ENCODE results near the gene FSHR.

Gene FSHR

GRCh38 chr2:49153252-49153651 is 1.1 kb downstream of the FSHR start:
- Mint-ChIP-seq H3K9me3 (peaks cover 1% of the 10 kb centered on the region), H3K27me3 (no peaks in the 10 kb centered on the region), H3K4me3 (no peak overlapping the region), H3K4me1 (no peaks in the 10 kb centered on the region), H3K36me3 (no peaks in the 10 kb centered on the region), H3K27ac (no peak overlapping the region)
- DNase-seq = no peak
- CTCF ChIA-PET = no interaction called here

- no peaks in the 10 kb centered on the region for H3K27me3 Mint-ChIP-seq
- H3K36me3 Mint-ChIP-seq = no peaks in the 10 kb centered on the region
- CTCF ChIA-PET = no interaction called here
- DNase-seq = no peak
- H3K9me3 Mint-ChIP-seq = no peaks in the 10 kb centered on the region
- H3K4me3 Mint-ChIP-seq = no peak overlapping the region
- H3K4me1 Mint-ChIP-seq = no peaks in the 10 kb centered on the region
- no peak overlapping the region for H3K27ac Mint-ChIP-seq
These were observed 1.5 kb downstream of the FSHR start for GRCh38 chr2:49152824-49153223.

- H3K27ac Mint-ChIP-seq = no peak overlapping the region
- no peak overlapping the region for H3K4me3 Mint-ChIP-seq
- no peaks in the 10 kb centered on the region for H3K4me1 Mint-ChIP-seq
- no peak for DNase-seq
- CTCF ChIA-PET = no interaction called here
- H3K27me3 Mint-ChIP-seq = no peaks in the 10 kb centered on the region
- H3K36me3 Mint-ChIP-seq = no peaks in the 10 kb centered on the region
- no peaks in the 10 kb centered on the region for H3K9me3 Mint-ChIP-seq
These were observed 7.9 kb downstream of the FSHR start for GRCh38 chr2:49146401-49146800.

- H3K4me3 Mint-ChIP-seq = no peak overlapping the region
- H3K27ac Mint-ChIP-seq = no peak overlapping the region
- CTCF ChIA-PET = no interaction called here
- no peaks in the 10 kb centered on the region for H3K27me3 Mint-ChIP-seq
- no peaks in the 10 kb centered on the region for H3K36me3 Mint-ChIP-seq
- H3K4me1 Mint-ChIP-seq = no peaks in the 10 kb centered on the region
- peaks cover 11% of the 10 kb centered on the region for H3K9me3 Mint-ChIP-seq
- no peak for DNase-seq
These were observed 22.5 kb downstream of the FSHR start for GRCh38 chr2:49131801-49132200.

GRCh38 chr2:49129034-49129433 is 25.3 kb downstream of the FSHR start:
- CTCF ChIA-PET = no interaction called here
- no peaks in the 10 kb centered on the region for H3K4me1 Mint-ChIP-seq

GRCh38 chr2:49123600-49123999 is 30.7 kb downstream of the FSHR start:
- H3K36me3 Mint-ChIP-seq = no peaks in the 10 kb centered on the region
- DNase-seq = no peak
- no peaks in the 10 kb centered on the region for H3K27me3 Mint-ChIP-seq
- H3K4me3 Mint-ChIP-seq = no peak overlapping the region
- H3K27ac Mint-ChIP-seq = no peak overlapping the region
- no peaks in the 10 kb centered on the region for H3K9me3 Mint-ChIP-seq
- CTCF ChIA-PET = no interaction called here
- no peaks in the 10 kb centered on the region for H3K4me1 Mint-ChIP-seq

More at GRCh38 chr2:49129034-49129433, 25.3 kb downstream of the FSHR start:
- Mint-ChIP-seq H3K4me3 (no peak overlapping the region), H3K9me3 (peaks cover 8% of the 10 kb centered on the region), H3K36me3 (no peaks in the 10 kb centered on the region), H3K27ac (no peak overlapping the region), H3K27me3 (no peaks in the 10 kb centered on the region)
- DNase-seq = no peak

GRCh38 chr2:49122107-49122506 is 32.2 kb downstream of the FSHR start:
- H3K4me1 Mint-ChIP-seq = no peaks in the 10 kb centered on the region
- no peak overlapping the region for H3K27ac Mint-ChIP-seq
- no peak for DNase-seq
- CTCF ChIA-PET = no interaction called here
- no peaks in the 10 kb centered on the region for H3K36me3 Mint-ChIP-seq
- no peaks in the 10 kb centered on the region for H3K9me3 Mint-ChIP-seq
- no peaks in the 10 kb centered on the region for H3K27me3 Mint-ChIP-seq
- no peak overlapping the region for H3K4me3 Mint-ChIP-seq

GRCh38 chr2:49113046-49113445 is 41.3 kb downstream of the FSHR start:
- Mint-ChIP-seq H3K36me3 (no peaks in the 10 kb centered on the region), H3K4me1 (no peaks in the 10 kb centered on the region), H3K27ac (no peak overlapping the region), H3K4me3 (no peak overlapping the region), H3K9me3 (peaks cover 2% of the 10 kb centered on the region), H3K27me3 (no peaks in the 10 kb centered on the region)
- DNase-seq = no peak
- CTCF ChIA-PET = no interaction called here

- peaks cover 2% of the 10 kb centered on the region for H3K9me3 Mint-ChIP-seq
These were observed 42.9 kb downstream of the FSHR start for GRCh38 chr2:49111456-49111855.

GRCh38 chr2:49111006-49111405 is 43.3 kb downstream of the FSHR start:
- CTCF ChIA-PET = no interaction called here
- peaks cover 2% of the 10 kb centered on the region for H3K9me3 Mint-ChIP-seq
- no peaks in the 10 kb centered on the region for H3K4me1 Mint-ChIP-seq
- no peaks in the 10 kb centered on the region for H3K27me3 Mint-ChIP-seq
- no peak for DNase-seq
- no peak overlapping the region for H3K27ac Mint-ChIP-seq
- no peak overlapping the region for H3K4me3 Mint-ChIP-seq
- H3K36me3 Mint-ChIP-seq = no peaks in the 10 kb centered on the region

More at GRCh38 chr2:49111456-49111855, 42.9 kb downstream of the FSHR start:
- no peak for DNase-seq
- no peaks in the 10 kb centered on the region for H3K36me3 Mint-ChIP-seq
- H3K4me3 Mint-ChIP-seq = no peak overlapping the region
- H3K27ac Mint-ChIP-seq = no peak overlapping the region
- H3K27me3 Mint-ChIP-seq = no peaks in the 10 kb centered on the region
- no peaks in the 10 kb centered on the region for H3K4me1 Mint-ChIP-seq
- CTCF ChIA-PET = no interaction called here

- CTCF ChIA-PET = no interaction called here
- Mint-ChIP-seq H3K4me3 (no peak overlapping the region), H3K27ac (no peak overlapping the region), H3K27me3 (no peaks in the 10 kb centered on the region), H3K9me3 (peaks cover 2% of the 10 kb centered on the region), H3K4me1 (no peaks in the 10 kb centered on the region), H3K36me3 (no peaks in the 10 kb centered on the region)
- no peak for DNase-seq
These were observed 43.7 kb downstream of the FSHR start for GRCh38 chr2:49110571-49110970.

GRCh38 chr2:49108851-49109250 is 45.5 kb downstream of the FSHR start:
- Mint-ChIP-seq H3K9me3 (peaks cover 3% of the 10 kb centered on the region), H3K4me3 (no peak overlapping the region), H3K4me1 (no peaks in the 10 kb centered on the region), H3K27me3 (no peaks in the 10 kb centered on the region), H3K27ac (no peak overlapping the region), H3K36me3 (no peaks in the 10 kb centered on the region)
- DNase-seq = no peak
- CTCF ChIA-PET = no interaction called here

- no peak overlapping the region for H3K4me3 Mint-ChIP-seq
- H3K4me1 Mint-ChIP-seq = no peaks in the 10 kb centered on the region
- no peak overlapping the region for H3K27ac Mint-ChIP-seq
- no peaks in the 10 kb centered on the region for H3K27me3 Mint-ChIP-seq
- peaks cover 3% of the 10 kb centered on the region for H3K9me3 Mint-ChIP-seq
- H3K36me3 Mint-ChIP-seq = no peaks in the 10 kb centered on the region
- no peak for DNase-seq
- CTCF ChIA-PET = no interaction called here
These were observed 45.9 kb downstream of the FSHR start for GRCh38 chr2:49108436-49108835.

GRCh38 chr2:49105506-49105905 is 48.8 kb downstream of the FSHR start:
- CTCF ChIA-PET = no interaction called here
- DNase-seq = no peak
- no peaks in the 10 kb centered on the region for H3K4me1 Mint-ChIP-seq
- no peak overlapping the region for H3K27ac Mint-ChIP-seq
- no peaks in the 10 kb centered on the region for H3K27me3 Mint-ChIP-seq
- no peak overlapping the region for H3K4me3 Mint-ChIP-seq
- H3K9me3 Mint-ChIP-seq = peaks cover 3% of the 10 kb centered on the region
- H3K36me3 Mint-ChIP-seq = no peaks in the 10 kb centered on the region

- H3K27me3 Mint-ChIP-seq = no peaks in the 10 kb centered on the region
These were observed 52.2 kb downstream of the FSHR start for GRCh38 chr2:49102146-49102545.

GRCh38 chr2:49080681-49081080 is 73.6 kb downstream of the FSHR start:
- no peaks in the 10 kb centered on the region for H3K27me3 Mint-ChIP-seq
- H3K4me3 Mint-ChIP-seq = no peak overlapping the region
- CTCF ChIA-PET = no interaction called here
- no peak for DNase-seq
- no peak overlapping the region for H3K27ac Mint-ChIP-seq
- H3K4me1 Mint-ChIP-seq = no peaks in the 10 kb centered on the region
- peaks cover 8% of the 10 kb centered on the region for H3K9me3 Mint-ChIP-seq
- H3K36me3 Mint-ChIP-seq = no peaks in the 10 kb centered on the region

More at GRCh38 chr2:49102146-49102545, 52.2 kb downstream of the FSHR start:
- Mint-ChIP-seq H3K27ac (no peak overlapping the region), H3K36me3 (no peaks in the 10 kb centered on the region), H3K9me3 (peaks cover 2% of the 10 kb centered on the region), H3K4me1 (no peaks in the 10 kb centered on the region), H3K4me3 (no peak overlapping the region)
- DNase-seq = no peak
- CTCF ChIA-PET = no interaction called here

Measured in activated naive CD4-positive, alpha-beta T cell treated with anti-CD3 and anti-CD28 coated beads, Interleukin-2, amount 10 ng/mL, durations not matched to agents 7 days and 5 days (primary cell).